Measurements from ENCODE around the gene PCDHGA5. TPM values are rescaled to one million over a fixed set of nuclear protein-coding genes. Genes with fewer than 3 reads are reported as not detected.

Gene PCDHGA5
- total and polyA plus RNA-seq, 2 of the 8 experiments (the other 6 are each of a cell fraction or from before 2014, with no cell fraction given) = 1.1 to 1.3 TPM

DNA sequence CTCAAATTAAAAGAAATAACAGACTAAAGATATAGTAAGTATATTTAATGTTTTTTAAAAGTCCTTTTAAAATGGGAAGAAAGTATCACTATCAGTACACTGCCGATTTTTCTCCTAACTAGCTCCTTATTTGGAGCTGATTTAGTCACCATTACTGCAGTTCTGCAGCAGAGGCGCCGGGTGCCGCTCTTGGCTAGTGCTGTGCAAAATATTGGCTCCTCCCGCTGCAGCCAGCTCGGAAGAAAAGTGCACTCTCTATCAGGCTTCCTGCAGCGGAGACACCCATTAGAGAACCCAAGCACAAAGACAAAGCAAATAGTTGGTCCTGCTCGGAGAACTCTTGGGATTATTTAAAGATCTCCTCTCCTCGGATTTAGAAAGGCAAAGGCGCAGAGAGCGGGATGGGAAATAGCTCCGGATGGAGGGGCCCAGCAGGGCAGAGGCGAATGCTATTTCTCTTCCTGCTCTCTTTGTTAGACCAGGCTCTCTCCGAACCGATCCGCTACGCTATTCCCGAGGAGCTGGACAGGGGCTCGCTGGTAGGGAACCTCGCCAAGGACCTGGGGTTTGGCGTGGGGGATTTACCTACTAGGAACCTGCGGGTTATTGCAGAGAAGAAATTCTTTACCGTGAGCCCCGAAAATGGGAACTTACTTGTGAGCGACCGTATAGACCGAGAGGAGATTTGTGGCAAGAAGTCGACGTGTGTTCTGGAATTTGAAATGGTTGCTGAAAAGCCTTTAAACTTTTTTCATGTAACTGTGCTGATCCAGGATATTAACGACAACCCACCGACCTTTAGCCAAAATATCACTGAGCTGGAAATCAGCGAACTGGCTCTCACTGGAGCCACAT lies 6.3 kb downstream of the PCDHGA5 start, which contains the start of gene PCDHGB3:
PCDHGB3 (plus strand) TSS at position 249 of the 855 bp plus-strand sequence; CDS start at position 402, 153 bp downstream.
- no peak within 1 kb of the TSS for H3K27ac ChIP-seq (ENCODE audit: low read depth, low read length)
- no peak within 1 kb of the TSS for H3K56ac ChIP-seq (replicated peaks; ENCODE audit: insufficient read length, low read depth, low read length)
- no peaks in the 10 kb centered on the region for H3K23me2 ChIP-seq (ENCODE audit: low read depth, low read length)
- no peak within 1 kb of the TSS for H2BK5ac ChIP-seq (ENCODE audit: low read depth, low read length)
- H3K36me3 ChIP-seq (ENCODE audit: control insufficient read depth in 2 of 4, insufficient read depth in 4 of 4, low read length in 3 of 4) = peaks cover 0 to 3% (median 0%) of the 10 kb centered on the region in 4 experiments; a peak in 2 of 8 replicates
- H3K79me2 ChIP-seq (ENCODE audit: control insufficient read depth in 1 of 2, insufficient read depth in 2 of 2, low read length in 2 of 2) = no peaks in the 10 kb centered on the region
- no peak within 1 kb of the TSS for H2BK15ac ChIP-seq (ENCODE audit: low read length)
- DNase-seq (ENCODE audit: low read depth in 1 of 2, low spot score in 2 of 2) (no peak), FAIRE-seq (no peak)
- no peak within 1 kb of the TSS for H3K9ac ChIP-seq (replicated peaks in 1 of 4; ENCODE audit: extremely low read depth in 1 of 4, low read depth in 3 of 4, low read length in 3 of 4)
- H3K4me2 ChIP-seq (ENCODE audit: insufficient read depth in 1 of 2, low read depth in 2 of 2, low read length in 2 of 2) = no peak within 1 kb of the TSS
- WGBS, 2 experiments (ENCODE audit: extremely low coverage in 1 of 2, insufficient coverage in 1 of 2, insufficient read length in 1 of 2, insufficient replicate concordance in 2 of 2, low coverage in 1 of 2, low lambda C conversion rate in 2 of 2, missing lambda C conversion rate in 1 of 2) = 89% methylated on average over 32 of the region's 32 CpGs; no CpG with 5 or more reads in 1 of the 2 experiments
- no peak within 1 kb of the TSS for H3K4me3 ChIP-seq (ENCODE audit: extremely low read depth in 1 of 4, insufficient read depth in 2 of 4, low read depth in 3 of 4, low read length in 4 of 4)
- peaks cover 42 to 55% of the 10 kb centered on the region in 2 experiments for H3K9me3 ChIP-seq (ENCODE audit: insufficient read depth in 2 of 2, low read depth in 1 of 2, low read length in 1 of 2)
- no peak within 1 kb of the TSS for H4K8ac ChIP-seq (ENCODE audit: extremely low read depth, insufficient read depth, low read length)
- H3K79me1 ChIP-seq (ENCODE audit: low read depth, low read length) = no peaks in the 10 kb centered on the region
- no peak within 1 kb of the TSS for H2BK12ac ChIP-seq (ENCODE audit: low read depth, low read length)
- no peak within 1 kb of the TSS for H4K5ac ChIP-seq (ENCODE audit: insufficient read length, low read depth, low read length)
- no peak within 1 kb of the TSS for H3K18ac ChIP-seq (ENCODE audit: extremely low read depth, low read length)
- H4K91ac ChIP-seq (replicated peaks; ENCODE audit: insufficient read length, low read length) = no peak within 1 kb of the TSS
- H3K23ac ChIP-seq (ENCODE audit: insufficient read length) = no peak within 1 kb of the TSS
- H2AFZ ChIP-seq (ENCODE audit: low read length) = no peak within 1 kb of the TSS
- no peak within 1 kb of the TSS for H2AK5ac ChIP-seq (ENCODE audit: low read depth, low read length)
- no peaks in the 10 kb centered on the region for H4K20me1 ChIP-seq (replicated peaks in 1 of 2; ENCODE audit: control insufficient read depth in 1 of 2, insufficient read depth in 2 of 2, low read length in 2 of 2)
- no peak within 1 kb of the TSS for H3K14ac ChIP-seq (ENCODE audit: insufficient read length)
- POLR2A ChIA-PET (ENCODE audit: partially characterized antibody) = interaction anchor here (1.1 to 1.6 kb wide), 2 partner anchors 17 to 276 kb away, joined by 3 to 4 read pairs; partner anchors contain the start of genes PCDHB2 and PCDHGB4
- no peaks in the 10 kb centered on the region for H3K4me1 ChIP-seq (replicated peaks in 1 of 4; ENCODE audit: control insufficient read depth in 3 of 4, insufficient read depth in 4 of 4, low read length in 3 of 4)
- H2BK20ac ChIP-seq (ENCODE audit: low read length) = no peak within 1 kb of the TSS
- no peaks in the 10 kb centered on the region for H3K27me3 ChIP-seq (replicated peaks in 1 of 4; ENCODE audit: control insufficient read depth in 3 of 4, extremely low read depth in 1 of 4, insufficient read depth in 3 of 4, low read length in 3 of 4)
- H2BK120ac ChIP-seq (replicated peaks; ENCODE audit: low read depth, low read length) = no peak within 1 kb of the TSS
- H3K4ac ChIP-seq (replicated peaks; ENCODE audit: insufficient read length, low read depth, low read length) = no peak within 1 kb of the TSS
- CTCF ChIA-PET (ENCODE audit: partially characterized antibody) = interaction anchor here (0.6 to 3.7 kb wide), 34 partner anchors 8 to 591 kb away, joined by 3 to 27 read pairs (median 4); partner anchors contain the start of genes PCDHB10, PCDHB14, PCDHB4 and PCDHGA10
- TF ChIP-seq TBP (IDR thresholded peaks at IDR 0.05; ENCODE audit: low read depth, low read length) = no peak
- TF ChIP-seq HDAC2 (IDR thresholded peaks at IDR 0.05; ENCODE audit: borderline replicate concordance in 1 of 2, low read depth in 2 of 2, low read length in 2 of 2) = no peak
- TF ChIP-seq POU5F1 (IDR thresholded peaks at IDR 0.05; ENCODE audit: low read depth, low read length) = no peak
- TF ChIP-seq, protein P1, sequence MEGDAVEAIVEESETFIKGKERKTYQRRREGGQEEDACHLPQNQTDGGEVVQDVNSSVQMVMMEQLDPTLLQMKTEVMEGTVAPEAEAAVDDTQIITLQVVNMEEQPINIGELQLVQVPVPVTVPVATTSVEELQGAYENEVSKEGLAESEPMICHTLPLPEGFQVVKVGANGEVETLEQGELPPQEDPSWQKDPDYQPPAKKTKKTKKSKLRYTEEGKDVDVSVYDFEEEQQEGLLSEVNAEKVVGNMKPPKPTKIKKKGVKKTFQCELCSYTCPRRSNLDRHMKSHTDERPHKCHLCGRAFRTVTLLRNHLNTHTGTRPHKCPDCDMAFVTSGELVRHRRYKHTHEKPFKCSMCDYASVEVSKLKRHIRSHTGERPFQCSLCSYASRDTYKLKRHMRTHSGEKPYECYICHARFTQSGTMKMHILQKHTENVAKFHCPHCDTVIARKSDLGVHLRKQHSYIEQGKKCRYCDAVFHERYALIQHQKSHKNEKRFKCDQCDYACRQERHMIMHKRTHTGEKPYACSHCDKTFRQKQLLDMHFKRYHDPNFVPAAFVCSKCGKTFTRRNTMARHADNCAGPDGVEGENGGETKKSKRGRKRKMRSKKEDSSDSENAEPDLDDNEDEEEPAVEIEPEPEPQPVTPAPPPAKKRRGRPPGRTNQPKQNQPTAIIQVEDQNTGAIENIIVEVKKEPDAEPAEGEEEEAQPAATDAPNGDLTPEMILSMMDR (IDR thresholded peaks at IDR 0.05; ENCODE audit: control extremely low read depth in 1 of 3, insufficient read depth in 1 of 3, low read depth in 1 of 3, low read length in 3 of 3) = peak; percentile 14 to 28 (median 24); a peak in 3 of 4 replicates
- no peak for TF ChIP-seq SIX5 (IDR thresholded peaks at IDR 0.05; ENCODE audit: low read depth, low read length)
- TF ChIP-seq ZNF274 (IDR thresholded peaks at IDR 0.05; ENCODE audit: borderline replicate concordance, extremely low read depth, low read length) = no peak
- no peak for TF ChIP-seq CTBP2 (IDR thresholded peaks at IDR 0.05; ENCODE audit: borderline replicate concordance, insufficient read depth, insufficient read length, low read length)
- TF ChIP-seq SIN3A (conservative IDR thresholded peaks at IDR 0.05 in 1 of 2, IDR thresholded peaks at IDR 0.05 in 1 of 2; ENCODE audit: low read depth in 1 of 2, low read length in 2 of 2) = no peak

All from H1 (cell line).